ENCODE data around the gene CD81.

The CD81 gene

DNA sequence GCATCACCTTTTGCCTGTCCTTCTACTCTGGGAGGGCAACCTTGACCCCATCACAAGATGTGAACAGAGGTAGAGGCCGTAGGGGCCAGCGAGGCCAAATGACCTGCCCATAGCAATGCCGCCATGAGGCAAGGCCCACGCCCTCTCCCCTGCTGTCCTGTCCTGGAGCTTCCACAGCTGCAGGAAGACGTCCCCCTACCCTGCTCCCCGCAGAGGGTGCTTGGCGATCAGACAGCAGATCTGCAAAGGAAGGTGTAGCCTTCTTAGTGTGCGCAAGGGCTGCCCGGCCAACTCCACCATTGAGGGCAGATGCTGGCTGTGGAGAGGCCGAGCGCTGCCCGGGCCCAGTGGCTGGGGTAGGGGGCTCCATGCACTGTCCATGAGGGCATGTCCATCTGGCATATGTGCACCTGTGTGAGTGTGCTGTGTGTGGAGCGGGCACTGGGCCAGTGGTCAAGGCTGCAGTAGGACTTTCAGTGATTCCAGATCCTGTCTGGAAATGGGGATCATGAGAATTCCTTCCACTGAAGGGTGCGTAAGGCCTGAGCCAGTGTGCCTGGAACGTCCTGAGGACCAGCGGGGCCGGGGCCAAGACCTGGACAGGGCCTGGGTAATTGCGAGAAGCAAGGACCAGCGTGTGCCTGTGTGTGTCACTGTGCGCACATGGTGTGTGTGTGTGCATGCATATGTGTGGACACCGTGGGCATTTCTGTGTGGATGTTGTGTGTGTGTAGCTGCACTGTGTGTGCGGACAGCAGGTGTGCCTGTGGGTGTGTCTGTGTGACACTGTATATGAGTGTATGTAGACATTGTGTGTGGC, 56.2 kb downstream of the CD81 start:
- H3K27ac ChIP-seq, result no peak overlapping the region
- no peak for TF ChIP-seq ZFX (IDR thresholded peaks at IDR 0.05; ENCODE audit: borderline replicate concordance)
- TF ChIP-seq, protein P1, sequence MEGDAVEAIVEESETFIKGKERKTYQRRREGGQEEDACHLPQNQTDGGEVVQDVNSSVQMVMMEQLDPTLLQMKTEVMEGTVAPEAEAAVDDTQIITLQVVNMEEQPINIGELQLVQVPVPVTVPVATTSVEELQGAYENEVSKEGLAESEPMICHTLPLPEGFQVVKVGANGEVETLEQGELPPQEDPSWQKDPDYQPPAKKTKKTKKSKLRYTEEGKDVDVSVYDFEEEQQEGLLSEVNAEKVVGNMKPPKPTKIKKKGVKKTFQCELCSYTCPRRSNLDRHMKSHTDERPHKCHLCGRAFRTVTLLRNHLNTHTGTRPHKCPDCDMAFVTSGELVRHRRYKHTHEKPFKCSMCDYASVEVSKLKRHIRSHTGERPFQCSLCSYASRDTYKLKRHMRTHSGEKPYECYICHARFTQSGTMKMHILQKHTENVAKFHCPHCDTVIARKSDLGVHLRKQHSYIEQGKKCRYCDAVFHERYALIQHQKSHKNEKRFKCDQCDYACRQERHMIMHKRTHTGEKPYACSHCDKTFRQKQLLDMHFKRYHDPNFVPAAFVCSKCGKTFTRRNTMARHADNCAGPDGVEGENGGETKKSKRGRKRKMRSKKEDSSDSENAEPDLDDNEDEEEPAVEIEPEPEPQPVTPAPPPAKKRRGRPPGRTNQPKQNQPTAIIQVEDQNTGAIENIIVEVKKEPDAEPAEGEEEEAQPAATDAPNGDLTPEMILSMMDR (IDR thresholded peaks at IDR 0.05), result no peak

DNA sequence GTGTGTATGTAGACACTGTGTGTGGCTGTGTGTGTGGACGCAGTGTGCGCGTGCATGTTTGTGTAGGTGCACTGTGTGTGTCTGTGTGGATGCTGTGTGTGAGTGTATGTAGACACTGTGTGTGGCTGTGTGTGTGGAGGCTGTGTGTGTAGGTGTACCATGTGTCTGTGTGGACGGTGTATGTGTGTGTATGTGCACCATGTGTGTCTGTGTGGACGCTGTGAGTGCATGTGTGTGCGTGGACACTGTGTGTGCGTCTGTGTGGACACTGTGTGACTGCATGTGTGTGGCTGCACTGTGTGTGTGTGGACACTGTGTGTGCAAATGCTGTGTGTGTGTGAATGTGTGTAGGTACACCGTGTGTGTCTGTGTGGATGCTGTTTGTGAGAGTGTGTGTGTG, 56.9 kb downstream of the CD81 start:
- TF ChIP-seq, protein P1 (IDR thresholded peaks at IDR 0.05), result no peak
- no peak for TF ChIP-seq ZFX (IDR thresholded peaks at IDR 0.05; ENCODE audit: borderline replicate concordance)

DNA sequence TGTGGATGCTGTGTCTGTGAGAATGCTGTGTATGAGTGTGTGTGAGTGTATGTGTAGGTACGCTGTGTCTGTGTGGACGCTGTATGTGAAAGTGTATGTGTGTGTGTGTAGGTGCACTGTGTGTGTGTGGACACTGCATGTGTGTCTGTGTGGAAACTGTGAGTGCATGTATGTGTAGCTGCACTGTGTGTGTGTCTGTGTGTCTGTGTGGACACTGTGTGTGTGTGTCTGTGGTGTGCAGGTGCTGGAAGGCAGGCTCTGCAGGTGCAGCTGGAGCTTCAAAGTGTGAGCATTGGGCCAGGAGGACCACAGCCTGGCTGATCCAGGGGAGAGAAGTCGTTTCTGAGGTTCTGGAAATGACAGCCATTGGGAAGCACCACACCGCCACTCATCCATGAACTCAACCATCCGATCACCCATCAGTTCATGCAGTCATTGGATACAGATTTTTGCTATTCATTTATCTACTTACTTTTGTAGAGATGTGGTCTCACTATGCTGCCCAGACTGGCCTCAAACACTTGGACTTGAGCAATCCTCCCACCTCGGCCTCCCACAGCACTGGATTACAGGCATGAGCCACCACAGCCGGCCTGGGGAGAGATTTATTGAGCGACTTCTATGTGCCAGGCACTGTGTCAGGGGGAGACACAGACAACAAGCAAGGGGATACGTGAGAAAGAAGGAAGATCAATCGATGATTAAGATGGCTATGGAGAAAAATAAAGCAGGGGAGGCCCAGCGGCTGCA, 57.6 kb downstream of the CD81 start:
- no peak overlapping the region for H3K27ac ChIP-seq
- no peak for TF ChIP-seq ZFX (IDR thresholded peaks at IDR 0.05; ENCODE audit: borderline replicate concordance)
- TF ChIP-seq, protein P1 (IDR thresholded peaks at IDR 0.05), result no peak

More for the DNA sequence above, 56.9 kb downstream of the CD81 start:
- H3K27ac ChIP-seq, result no peak overlapping the region

DNA sequence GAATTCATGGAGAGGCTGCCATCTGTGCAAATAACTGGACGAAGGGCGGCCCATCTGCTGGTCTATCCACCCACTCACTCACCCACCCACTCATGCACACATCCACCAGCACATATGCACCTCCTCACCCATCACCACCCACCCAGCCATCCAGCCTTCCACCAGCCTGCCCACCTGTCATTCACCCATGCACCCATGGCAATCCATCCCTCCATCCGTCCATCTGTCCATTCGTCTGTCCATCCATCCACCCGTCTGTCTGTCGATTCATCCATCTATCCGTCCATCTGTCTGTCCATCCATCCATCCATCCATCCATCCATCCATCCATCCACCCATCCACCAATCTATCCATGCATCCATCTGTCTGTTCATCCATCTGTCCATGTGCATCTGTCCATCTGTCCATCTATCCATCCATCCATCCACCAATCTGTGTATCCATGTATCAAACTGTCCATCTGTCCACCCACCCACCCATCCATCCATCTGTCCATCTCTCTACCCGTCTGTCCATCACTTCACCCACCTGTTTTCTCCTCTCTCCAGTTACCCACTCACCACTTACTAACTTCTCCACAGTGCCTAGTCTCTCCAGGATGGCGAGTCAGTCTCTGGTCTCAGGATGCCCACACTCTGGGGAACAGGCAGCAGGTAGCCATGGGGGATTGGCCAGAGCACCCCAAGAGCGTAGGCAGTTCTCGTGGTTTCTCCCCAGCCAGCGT, 58.3 kb downstream of the CD81 start:
- TF ChIP-seq, protein P1 (IDR thresholded peaks at IDR 0.05), result no peak
- no peak for TF ChIP-seq ZFX (IDR thresholded peaks at IDR 0.05; ENCODE audit: borderline replicate concordance)
- H3K27ac ChIP-seq, result no peak overlapping the region

DNA sequence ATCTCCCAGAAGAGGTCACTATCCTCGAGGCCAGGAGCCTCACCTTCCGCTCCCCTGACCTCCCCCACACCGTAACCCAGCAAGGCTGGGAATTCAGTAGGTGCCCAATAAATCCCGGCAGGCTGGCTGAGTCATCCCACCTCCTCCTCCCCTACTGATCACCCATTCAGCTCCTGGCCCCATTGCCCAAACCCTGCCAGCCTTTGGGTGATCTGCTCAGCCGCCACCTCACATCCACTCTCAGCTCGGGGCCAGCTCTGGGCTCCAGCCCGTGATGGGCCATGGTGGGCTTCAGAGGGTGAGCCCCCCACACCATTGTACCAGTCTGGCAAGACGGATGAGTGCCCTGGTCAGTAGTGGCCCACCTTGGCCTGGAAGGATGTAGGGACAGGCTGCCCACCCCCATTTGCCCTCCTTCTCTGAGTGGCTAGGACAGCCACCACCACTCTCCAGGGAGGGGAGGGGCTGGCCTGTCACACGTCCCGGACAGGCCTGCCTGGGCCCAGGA, 59.0 kb downstream of the CD81 start:
- TF ChIP-seq ZFX (IDR thresholded peaks at IDR 0.05; ENCODE audit: borderline replicate concordance), result no peak
- TF ChIP-seq, protein P1 (IDR thresholded peaks at IDR 0.05), result no peak
- H3K27ac ChIP-seq, result no peak overlapping the region

DNA sequence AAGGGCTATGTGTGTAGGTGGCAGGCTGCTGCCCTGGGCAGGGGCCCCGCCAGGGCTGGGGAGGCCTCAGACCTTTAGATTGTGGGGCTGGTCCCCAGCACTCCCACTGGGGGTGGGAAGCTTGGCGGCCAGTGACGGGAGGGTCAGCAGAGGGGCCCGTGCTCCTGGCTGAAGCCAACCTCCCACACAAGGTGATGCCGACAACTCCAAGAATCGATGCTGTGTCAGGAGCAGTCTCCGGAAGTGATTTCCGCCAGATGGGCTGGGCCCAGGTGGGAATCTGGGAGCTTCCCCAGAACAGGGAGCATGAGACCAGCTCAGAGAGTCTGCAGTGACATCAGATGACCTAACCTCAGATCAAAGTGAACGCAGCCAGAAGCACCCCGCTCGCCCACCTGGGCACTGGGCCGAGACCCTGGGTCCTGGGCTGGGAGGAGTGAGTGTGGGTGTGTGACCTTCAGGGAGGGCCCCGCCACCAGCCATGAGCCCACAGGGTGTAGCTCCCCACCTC, 59.5 kb downstream of the CD81 start:
- H3K27ac ChIP-seq, result no peak overlapping the region
- TF ChIP-seq, protein P1 (IDR thresholded peaks at IDR 0.05), result no peak
- no peak for TF ChIP-seq ZFX (IDR thresholded peaks at IDR 0.05; ENCODE audit: borderline replicate concordance)

Data from 22Rv1 (cell line).